ENCODE results near the gene RBP3. TPM values are rescaled to one million over a fixed set of nuclear protein-coding genes. Genes with fewer than 3 reads are reported as not detected.
A peak's percentile ranks its signal among the peaks of the same experiment; 100 is the strongest.

The RBP3 gene
- total RNA-seq, 1 donor from 2014 or later = not detected

DNA sequence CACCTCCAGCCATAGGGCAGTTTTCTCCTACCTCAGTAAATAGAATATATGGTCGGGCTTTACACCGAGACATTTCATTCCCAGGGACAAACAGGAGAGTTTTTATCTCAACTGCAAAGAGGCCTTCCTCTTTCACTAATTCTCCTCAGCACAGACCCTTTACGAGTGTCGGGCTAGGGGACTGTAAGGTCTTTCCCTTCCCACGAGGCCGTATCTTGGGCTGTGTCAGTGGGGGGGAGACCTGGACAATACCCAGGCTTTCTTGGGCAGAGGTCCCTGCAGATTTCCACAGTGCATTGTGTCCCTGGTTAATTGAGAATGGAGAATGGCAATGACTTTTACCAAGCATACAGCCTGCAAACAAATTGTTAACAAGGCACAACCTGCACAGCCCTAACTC lies 49.1 kb downstream of the RBP3 start:
- DNase-seq (ENCODE audit: low spot score) = no peak

DNA sequence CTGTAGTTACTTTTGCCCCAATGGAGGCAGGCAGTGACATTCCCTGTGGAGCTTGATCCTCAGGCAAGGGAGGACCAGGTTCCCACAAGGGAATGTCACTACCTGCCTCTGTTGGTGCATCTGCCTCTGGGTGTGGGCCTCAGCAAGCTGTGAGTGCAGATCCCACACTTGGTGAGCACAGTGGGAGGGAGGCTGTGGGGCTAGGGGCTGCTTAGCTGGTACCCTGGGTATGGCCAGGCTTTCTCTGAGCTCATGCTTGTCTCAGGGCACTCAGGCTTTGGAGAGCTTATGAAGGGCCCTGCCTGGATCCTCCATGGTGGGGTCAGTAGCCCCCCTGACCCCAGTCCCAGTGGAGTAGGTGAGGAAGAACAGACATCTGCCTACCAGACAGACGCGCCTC lies 52.1 kb downstream of the RBP3 start:
- DNase-seq (ENCODE audit: low spot score) = no peak

DNA sequence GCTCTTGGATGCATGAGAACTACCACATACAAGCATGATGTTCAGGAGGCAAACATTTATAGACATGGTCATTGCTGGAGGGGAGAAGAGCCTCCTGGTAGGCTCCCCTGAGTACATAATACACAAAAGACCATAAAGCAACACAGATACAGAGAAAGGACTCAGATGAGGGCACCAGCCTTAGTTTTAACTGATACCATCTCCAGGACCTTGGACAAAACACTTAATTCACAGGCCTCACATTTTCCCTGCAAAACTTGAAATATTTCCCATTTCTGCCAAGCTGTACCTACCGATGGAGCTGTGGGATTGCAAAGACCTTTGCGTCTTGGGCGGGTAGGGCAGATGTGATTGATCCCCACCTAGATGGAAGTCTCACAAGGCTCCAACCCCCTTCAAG lies 52.6 kb downstream of the RBP3 start:
- no peak for DNase-seq (ENCODE audit: low spot score)

DNA sequence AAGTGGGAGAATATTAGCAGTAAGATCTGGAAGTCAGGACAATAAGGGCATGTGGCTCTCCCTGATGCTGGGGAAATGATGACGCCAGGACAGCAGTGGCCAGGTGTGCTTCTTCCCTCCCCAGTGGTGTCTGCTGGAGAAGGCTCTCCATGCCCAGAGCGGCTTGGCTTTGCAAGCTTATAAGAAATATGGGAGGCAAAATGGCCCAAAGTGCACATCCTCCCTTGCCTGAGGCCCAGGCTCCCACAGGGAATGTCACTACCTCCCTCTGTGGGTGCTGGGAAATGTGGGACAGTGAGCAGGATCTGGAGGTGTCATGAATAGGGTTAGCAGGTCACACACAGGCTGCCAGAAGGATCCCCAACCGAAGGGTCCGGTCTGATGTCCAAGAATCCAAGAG lies 53.0 kb downstream of the RBP3 start:
- no peak for DNase-seq (ENCODE audit: low spot score)

DNA sequence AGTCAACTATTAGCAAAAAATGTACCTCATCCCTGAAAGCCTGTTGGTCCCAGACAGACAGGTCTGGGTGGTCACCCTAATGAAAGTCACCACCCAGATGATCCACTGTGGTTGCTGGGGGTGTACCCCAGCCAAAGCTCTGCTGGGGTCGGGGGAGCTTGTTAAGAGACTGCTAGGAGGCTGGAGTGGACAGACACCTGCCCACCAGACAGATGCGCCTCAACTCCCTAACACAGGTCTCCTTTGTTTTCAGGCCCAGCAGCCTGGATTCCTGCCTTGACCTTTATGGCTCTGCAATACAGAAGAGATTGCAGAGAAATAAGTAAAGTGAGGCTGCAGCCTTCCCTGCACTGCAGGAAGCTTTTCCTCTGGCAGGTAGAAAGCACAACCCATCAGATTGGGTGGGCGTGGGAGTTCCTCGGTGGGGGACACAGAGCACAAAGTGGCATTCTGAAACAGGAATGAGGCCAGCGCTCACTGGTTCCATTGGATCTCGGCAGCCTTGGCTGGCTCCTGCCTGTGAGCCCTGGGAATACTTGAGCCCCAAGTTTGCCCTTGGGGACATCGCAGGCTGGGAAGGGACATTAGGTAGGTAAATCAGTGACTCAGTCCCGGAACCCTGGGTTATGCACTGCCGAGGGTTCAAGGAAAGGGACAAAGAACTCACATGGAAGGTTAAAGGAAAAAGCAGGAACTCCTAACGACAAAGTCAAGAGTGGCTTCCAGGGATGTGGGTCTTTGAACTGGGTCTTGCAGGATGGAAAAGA lies 53.9 kb downstream of the RBP3 start:
- peak; percentile 75 for DNase-seq (ENCODE audit: low spot score)

DNA sequence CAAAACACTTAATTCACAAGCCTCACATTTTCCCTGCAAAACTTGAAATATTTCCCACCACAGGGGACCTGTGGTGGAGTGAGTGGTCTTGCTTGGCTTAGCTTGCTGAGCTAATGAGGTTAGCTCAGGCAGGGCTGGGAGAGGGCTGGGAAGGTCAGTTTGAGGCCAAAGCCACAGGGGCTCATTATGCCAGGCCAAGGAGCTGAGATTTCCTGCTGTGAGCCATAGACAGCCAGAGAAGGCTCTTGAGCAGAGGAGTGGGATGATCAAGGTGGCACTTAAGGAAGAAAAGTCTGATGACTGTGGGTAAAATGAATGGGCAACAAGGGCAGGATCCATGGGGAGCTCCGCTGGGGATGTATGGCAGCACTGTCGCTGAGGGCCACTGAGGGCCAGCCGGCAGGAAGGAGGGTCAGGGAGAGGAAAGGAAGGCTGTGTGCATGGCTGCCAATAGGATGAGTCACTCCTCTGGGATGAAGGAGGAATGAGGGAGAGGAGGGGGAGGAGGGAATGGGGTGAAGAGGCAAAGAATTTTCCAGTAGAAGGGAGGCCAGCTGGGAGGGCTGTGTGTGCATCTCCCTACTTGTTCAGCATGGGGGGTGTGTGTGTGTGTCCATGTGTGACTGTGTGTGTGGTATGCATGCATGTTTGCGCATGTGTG lies 54.6 kb downstream of the RBP3 start:
- peak; percentile 67 for DNase-seq (ENCODE audit: low spot score)

DNA sequence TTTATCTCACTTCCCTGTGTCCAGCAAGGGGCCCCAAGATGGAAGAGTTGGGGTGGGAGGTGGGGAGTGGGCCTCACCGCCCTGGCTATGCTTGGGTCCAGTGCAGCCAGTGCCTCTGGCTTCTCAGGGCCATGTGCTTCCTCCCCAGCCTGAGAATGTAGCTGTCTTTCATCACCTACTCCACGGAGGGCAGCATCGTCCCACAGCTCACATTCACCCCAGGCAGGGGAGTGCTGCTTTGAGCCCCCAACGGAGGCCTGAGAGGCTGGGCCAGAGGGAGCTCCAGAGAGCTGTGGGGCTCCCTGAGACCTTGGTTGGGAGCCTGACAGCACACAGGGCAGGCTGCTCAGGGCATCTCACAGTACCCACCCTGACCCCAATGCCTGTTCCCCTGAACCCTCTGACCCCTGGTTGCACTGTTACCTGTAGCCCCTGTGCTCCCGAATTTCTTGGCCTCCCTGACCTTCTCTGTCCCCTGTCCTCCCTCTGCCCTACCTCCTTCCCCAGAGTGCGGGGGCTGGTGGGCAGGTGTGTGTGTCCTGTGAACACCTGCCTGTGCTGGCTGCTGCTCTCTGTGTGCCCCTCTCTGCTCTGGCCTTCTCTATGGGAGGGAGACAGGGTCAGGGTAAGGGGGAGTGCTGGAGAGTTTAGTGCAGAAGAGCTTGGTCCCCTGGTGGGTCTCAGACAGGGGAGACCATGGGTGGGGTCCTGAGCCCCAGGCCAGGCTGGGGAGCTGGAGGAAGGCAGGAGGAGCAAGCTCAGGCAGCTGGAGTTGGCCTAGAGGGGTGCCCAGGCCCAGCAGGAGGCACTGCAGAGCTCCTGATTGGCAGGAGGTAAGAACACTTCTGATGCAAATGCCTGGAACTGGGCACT lies 55.5 kb downstream of the RBP3 start:
- peak; percentile 59 for DNase-seq (ENCODE audit: low spot score)

DNA sequence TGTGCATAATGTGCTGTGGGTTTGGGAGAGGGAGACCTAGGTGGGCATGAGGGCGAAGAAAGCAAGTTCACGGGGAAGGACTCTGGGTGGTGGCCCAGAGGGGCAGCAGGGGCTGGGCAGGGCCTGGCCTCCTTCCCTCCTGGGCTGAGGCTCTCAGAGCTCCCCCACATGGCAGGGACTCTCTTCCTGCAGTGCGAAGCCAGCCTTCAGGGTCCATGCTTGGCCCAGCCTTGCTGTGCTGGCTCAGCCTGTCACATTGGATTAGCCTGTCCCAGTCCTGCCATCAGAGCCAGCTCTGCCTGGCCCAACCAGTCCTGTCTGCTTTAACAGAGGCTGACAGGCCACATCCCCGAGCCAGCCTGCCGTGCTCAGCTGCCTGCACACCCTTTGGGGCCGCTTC lies 56.3 kb downstream of the RBP3 start:
- DNase-seq (ENCODE audit: low spot score) = no peak

DNA sequence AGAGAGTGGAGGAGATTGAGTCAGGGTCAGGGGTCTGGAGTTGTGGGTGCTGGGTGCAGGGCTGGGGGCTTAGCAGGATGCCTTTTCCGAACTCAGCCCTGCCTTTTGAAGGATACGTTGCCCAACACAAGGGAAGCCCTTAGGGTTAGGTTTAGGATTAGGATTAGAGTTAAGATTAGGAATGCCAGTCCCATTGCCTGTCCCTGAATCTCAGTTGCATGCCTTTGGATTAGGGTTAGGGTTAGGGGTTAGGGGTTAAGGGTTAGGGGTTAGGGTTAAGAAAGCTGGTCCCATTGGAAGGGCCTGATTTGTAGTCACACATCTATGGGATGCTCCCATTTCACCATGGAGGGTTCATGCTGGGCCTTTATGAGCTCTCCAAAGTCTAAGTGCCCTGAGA lies 56.8 kb downstream of the RBP3 start:
- DNase-seq (ENCODE audit: low spot score) = no peak

DNA sequence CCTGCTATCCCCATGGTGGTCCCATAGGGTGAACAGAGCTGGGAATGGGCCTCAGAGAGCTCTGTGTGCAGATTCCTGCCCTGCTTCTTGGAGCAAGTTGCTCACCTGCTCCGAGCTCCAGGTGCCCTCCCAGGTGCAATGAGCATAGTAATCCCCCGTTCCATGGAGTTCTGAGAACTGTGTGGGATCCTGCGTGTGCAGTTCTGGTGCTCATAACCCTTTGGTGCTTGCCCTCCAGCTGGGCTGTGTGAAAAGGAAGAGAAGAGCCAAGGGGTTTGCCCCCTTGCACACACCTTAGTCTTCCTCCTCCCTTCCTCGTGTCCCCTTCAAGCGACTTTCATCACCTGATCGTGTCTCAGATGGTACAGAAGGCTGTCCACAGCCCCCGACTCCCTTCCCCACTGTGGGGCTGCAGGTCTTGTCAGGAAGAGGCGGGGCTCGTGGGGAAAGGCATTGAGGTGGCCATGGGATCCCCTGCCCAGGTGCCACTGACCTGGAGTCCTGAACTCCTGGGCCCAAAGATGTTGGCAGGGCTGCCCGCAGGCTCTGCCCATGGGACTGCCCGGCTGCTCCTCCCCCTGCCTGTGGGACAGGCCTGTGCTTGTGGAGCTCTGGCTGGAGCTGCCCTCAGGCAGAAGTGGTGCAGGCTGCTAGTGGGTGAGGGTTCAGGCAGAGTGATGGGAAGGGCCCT lies 57.8 kb downstream of the RBP3 start:
- peak; percentile 82 for DNase-seq (ENCODE audit: low spot score)

DNA sequence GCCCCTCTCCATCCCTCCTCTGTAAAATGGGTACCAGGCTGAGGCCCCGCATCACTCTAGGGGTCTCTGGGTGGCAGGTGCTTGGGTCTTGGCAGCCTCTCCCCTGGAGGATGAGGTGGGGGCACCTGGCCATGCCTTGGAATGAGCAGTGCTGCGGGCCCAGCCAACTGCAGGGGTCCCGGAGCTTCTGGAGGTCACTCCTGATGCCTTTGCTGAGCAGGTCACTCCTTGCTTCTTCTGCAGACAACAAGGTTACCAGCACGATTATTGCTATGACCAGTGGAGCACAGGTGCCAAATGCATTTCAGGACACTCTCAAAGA lies 58.3 kb downstream of the RBP3 start:
- DNase-seq (ENCODE audit: low spot score) = no peak

DNA sequence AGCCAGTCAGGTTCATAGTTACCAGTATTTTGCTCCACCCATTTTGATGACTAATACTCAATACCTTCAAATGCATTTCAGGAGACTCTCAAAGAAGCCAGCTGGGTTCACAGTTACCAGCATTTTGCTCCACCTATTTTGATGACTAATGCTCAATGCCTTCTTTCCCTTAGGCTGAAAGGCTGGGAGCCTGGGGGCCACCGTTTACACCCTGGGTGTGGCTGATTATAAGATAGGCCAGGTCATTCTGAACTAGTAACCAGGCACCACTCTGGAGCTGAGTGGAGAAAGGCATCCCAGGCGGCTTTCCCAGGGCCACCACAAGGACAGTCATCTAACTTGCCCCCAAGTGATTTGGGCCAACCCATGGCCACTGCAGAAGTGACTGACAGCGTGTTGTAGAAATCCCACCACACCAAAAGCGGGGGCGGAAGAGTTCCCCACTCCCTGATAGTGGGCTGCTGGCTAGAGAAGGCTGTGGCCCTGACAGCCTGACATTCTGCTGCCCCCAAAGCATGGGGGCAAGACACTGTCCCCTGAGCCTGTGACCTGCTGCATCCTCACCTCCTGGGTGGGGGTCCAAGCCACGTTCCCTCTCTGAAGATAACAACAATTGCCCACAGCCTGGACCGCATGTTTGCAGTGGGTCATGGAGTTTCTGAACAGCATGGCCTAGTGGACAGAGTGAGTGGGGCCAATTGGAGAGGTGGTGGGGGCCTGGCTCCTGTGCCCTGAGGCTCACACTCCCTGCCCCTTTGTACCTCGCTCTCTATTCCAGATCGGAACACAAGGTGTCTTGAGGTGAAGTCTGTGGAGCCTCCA lies 58.9 kb downstream of the RBP3 start:
- DNase-seq (ENCODE audit: low spot score) = peak; percentile 71

Other genes starting within 250 kb of the RBP3 start
- gene GDF10, start 48.2 kb upstream of the RBP3 start, total RNA-seq = 0.26 TPM
- gene GDF2, start 25.9 kb upstream of the RBP3 start, total RNA-seq = not detected
- gene ZNF488, start 35.9 kb downstream of the RBP3 start, total RNA-seq = 0.10 TPM
- not detected for gene ANXA8, start 135.8 kb downstream of the RBP3 start, total RNA-seq
- gene FAM25G, start 143.3 kb downstream of the RBP3 start, total RNA-seq = not detected
- gene AGAP9, start 175.3 kb downstream of the RBP3 start, total RNA-seq = 4.7 TPM